ENCODE data around the gene MED16.

DNA sequence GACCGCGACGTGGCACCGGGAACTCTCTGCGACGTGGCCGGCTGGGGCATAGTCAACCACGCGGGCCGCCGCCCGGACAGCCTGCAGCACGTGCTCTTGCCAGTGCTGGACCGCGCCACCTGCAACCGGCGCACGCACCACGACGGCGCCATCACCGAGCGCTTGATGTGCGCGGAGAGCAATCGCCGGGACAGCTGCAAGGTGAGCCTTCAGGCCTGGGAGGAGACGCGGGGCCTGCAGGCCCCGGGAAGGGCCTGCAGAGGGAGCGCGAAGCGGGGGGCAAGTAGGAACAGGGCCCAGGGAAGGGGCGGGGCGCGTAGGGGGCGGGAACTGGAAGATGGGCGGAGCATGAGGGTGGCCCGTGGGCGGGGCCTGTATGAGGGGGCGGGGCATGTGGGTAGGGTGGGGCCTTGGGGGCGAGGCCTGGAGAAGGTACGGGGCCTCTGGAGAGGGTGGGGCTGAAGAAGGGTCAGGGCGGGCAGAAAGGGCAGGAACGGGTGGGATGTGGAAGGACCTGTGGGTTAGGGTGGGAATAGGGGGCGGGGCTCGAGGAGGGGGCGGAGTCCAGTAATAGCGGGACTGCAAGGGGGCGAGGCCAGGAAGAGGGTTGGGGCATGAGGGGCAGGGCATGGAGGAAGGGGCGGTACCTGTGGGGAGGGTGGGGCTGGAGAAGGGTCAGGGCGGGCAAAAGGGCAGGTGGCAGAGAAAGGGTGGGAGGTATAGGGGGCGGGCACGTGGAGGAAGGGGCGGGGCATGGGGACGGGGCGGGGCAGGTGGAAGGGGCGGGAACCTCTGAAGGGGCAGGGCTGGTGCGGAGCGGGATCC, 31.0 kb downstream of the MED16 start:
- TF ChIP-seq, protein P1, sequence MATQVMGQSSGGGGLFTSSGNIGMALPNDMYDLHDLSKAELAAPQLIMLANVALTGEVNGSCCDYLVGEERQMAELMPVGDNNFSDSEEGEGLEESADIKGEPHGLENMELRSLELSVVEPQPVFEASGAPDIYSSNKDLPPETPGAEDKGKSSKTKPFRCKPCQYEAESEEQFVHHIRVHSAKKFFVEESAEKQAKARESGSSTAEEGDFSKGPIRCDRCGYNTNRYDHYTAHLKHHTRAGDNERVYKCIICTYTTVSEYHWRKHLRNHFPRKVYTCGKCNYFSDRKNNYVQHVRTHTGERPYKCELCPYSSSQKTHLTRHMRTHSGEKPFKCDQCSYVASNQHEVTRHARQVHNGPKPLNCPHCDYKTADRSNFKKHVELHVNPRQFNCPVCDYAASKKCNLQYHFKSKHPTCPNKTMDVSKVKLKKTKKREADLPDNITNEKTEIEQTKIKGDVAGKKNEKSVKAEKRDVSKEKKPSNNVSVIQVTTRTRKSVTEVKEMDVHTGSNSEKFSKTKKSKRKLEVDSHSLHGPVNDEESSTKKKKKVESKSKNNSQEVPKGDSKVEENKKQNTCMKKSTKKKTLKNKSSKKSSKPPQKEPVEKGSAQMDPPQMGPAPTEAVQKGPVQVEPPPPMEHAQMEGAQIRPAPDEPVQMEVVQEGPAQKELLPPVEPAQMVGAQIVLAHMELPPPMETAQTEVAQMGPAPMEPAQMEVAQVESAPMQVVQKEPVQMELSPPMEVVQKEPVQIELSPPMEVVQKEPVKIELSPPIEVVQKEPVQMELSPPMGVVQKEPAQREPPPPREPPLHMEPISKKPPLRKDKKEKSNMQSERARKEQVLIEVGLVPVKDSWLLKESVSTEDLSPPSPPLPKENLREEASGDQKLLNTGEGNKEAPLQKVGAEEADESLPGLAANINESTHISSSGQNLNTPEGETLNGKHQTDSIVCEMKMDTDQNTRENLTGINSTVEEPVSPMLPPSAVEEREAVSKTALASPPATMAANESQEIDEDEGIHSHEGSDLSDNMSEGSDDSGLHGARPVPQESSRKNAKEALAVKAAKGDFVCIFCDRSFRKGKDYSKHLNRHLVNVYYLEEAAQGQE (IDR thresholded peaks at IDR 0.05; ENCODE audit: insufficient read depth in 1 of 2, low read depth in 2 of 2, low read length in 2 of 2) = no peak
- no peak for TF ChIP-seq SIN3A (IDR thresholded peaks at IDR 0.05; ENCODE audit: borderline replicate concordance, insufficient read depth, low read length)
- no peak for TF ChIP-seq FOXP2 (optimal IDR thresholded peaks at IDR 0.05; ENCODE audit: borderline replicate concordance, extremely low read depth, extremely low read length, insufficient read depth)
- no peak for TF ChIP-seq TAF1 (IDR thresholded peaks at IDR 0.05; ENCODE audit: borderline replicate concordance, insufficient read depth, low read length)

Measured in PFSK-1 (cell line).